Measurements from ENCODE around the gene MVD.

GRCh38 chr16:88649924-88650748 lies 12.8 kb downstream of the MVD start:
- 0 out of 2 replicates have a peak, but pooled peaks have one; percentile 8 for TF ChIP-seq TAF1 (CRISPR knock-in tag; IDR thresholded peaks at IDR 0.05)
- TF ChIP-seq ZNF530 (CRISPR knock-in tag; IDR thresholded peaks at IDR 0.05; ENCODE audit: low read depth), result no peak
- no peak; the same call in 1 of the 2 replicates for TF ChIP-seq ZNF619 (CRISPR knock-in tag; IDR thresholded peaks at IDR 0.05)
- TF ChIP-seq FOXM1 (CRISPR knock-in tag; IDR thresholded peaks at IDR 0.05), result no peak
- TF ChIP-seq POLR2A (IDR thresholded peaks at IDR 0.05; ENCODE audit: insufficient read depth in 1 of 2, low read depth in 2 of 2, low read length in 2 of 2), result peak in 1 of 2 experiments; percentile 14; a peak in 2 of 4 replicates
- TF ChIP-seq ZFP91 (CRISPR knock-in tag; IDR thresholded peaks at IDR 0.05; ENCODE audit: borderline replicate concordance), result peak; percentile 47; the same call in 1 of the 2 replicates
- TF ChIP-seq ZZZ3 (CRISPR knock-in tag; IDR thresholded peaks at IDR 0.05; ENCODE audit: borderline replicate concordance), result 0 out of 2 replicates have a peak, but pooled peaks have one; percentile 4
- no peak for TF ChIP-seq STAT6 (CRISPR knock-in tag; IDR thresholded peaks at IDR 0.05; ENCODE audit: borderline replicate concordance)
- no peak for TF ChIP-seq SMC3 (IDR thresholded peaks at IDR 0.05; ENCODE audit: low read length)
- TF ChIP-seq NFYB (CRISPR knock-in tag; IDR thresholded peaks at IDR 0.05), result no peak

Measured in HepG2 (cell line).